HG03175 (cell line): ENCODE data around the gene DIAPH1.

ENCODE experiments used
- ATAC-seq: cut with Tn5 transposase; IDR thresholded peaks from one replicate; pipeline ENCODE4 v1.9.1; 2021; ENCODE audit warnings: mild to moderate bottlenecking, moderate library complexity; ENCODE audit not compliant: unreplicated experiment

DIAPH1 gene

GRCh38 chr5:141522301-141522700 lies 96.5 kb downstream of the DIAPH1 start:
- ATAC-seq = no peak

GRCh38 chr5:141521244-141521781 lies 97.5 kb downstream of the DIAPH1 start:
- no peak for ATAC-seq

DNA sequence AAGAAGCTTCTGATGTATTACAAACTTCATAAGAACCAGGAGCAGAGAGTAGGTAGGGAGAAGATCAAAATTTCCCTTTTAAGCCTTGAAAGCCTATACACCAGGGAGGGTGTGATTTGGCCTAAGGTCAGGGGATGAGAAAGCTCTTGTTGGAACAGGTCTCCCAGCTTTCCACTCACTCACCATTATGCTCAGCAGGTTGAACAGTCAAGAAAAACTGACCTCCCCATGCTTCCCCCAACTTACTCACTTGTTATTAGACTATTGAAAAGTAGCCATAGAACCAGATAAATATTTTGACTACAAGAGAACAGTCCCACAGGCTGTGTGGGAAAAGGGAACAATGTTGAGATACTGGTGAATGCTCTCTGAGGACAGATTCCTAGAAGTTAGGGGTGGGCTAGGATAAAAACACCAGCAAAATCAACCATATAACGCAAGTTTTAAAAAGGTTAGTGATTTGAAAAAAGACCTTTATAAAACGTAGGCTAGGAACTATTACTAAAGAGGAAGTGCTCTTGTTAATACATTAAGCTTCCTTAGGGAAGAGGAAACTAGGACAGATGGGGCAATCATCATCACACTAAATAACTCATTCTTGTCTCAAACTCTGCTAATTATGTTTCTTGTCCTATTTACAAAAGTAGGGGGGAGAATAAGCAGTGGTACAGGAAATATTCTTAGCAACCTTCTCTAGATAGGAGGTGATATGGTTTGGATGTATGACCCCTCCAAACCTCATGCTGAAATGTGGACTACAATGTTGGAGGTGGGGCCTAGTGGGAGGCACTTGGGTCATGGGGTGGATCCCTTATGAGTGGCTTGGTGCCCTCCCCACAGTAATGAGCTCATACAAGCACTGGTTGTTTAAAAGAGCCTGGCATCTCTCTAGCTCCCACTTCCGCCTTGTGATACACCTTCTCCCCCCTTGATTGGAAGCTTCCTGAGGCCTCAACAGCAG lies 98.9 kb downstream of the DIAPH1 start:
- no peak for ATAC-seq

DNA sequence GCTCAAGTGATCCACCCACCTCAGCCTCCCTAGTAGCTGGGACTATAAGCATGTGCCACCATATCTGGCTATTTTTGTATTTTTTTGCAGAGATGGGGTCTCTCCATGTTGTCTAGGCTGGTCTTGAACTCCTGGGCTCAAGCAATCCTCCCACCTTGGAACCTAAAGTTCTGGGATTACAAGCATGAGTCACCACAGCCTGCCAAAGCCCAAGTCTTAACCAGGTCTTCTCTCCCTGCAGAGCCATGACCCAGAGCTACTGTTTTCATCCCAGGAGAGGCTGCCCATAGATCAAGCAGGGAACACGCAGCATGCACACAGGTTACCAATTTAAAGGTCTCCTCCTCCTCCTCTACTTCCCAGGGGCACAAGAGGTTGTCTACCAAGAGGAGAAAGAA lies 100.2 kb downstream of the DIAPH1 start:
- ATAC-seq = no peak

GRCh38 chr5:141517880-141518617 lies 100.8 kb downstream of the DIAPH1 start:
- ATAC-seq = no peak

GRCh38 chr5:141517312-141517711 lies 101.5 kb downstream of the DIAPH1 start:
- ATAC-seq = no peak

DNA sequence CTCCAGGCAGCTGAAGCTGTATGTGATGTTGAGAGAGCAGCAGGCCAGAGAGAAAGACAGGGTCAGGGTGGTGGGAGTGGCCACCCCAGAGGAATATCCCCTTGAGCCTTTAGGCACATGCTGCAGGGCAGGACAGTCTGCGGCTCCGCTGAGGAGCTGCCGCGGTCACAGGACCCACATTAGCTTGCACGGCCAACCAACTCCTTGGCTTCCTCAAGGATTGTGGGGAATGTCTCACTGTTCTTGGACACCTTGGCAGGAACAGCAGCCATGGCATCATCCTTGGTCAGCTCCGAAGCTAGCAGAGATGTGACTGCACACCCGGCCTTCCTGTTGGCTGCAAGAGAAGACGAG lies 102.2 kb downstream of the DIAPH1 start:
- ATAC-seq = no peak

DNA sequence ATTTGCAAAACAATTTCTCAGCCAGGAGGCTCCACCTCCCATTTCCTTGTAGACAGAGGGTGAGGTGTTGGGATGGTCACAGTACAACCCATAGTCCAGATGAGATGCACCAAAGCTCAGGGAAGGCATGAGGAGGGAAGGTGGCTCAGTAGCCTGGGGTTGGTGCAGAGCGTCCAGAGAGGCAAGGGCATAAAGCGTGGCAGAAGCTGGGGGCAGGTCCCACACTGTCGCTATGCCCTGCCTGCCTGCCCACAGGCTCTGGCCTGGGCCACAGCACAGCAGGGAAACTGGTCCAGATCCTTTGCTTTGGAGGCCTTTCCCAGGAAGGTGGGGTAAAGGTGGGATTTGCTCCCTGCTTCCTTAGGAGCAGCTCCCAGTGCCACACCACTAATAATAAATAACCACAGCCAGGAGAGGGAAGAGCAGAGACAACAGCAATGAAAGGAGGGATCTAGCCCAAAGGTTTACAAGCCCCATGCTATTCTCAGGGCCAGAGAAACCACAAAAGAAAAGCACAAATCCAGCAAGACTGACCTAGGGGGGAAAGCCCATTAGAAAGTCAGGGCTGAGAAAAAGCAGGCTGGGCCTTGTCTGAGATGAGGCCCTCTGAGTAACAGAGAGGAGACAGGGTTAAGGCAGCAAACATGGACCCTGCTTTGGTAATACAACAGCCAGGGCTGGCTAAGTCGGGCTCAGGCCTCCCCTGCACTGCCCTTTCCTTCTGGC lies 102.7 kb downstream of the DIAPH1 start:
- ATAC-seq = no peak

DNA sequence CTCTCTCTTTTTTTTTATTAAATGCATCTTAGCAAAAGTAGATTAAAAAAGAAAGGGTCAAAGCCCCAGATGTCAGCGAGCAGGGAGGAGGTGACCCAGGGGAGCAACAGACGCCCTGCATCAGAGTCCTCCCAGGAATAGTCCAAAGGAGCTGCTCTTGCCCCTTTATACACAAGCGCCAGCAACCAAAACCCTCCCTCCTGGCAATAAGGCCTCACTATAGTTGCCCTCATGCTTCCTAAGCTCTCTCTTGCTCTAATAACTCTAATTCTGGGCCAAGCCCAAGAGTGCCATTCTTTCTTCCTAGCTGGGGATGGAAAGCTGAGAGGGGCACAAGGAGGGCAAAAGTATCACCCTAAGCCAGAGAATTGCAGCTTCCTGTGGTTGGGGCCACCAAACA lies 103.7 kb downstream of the DIAPH1 start:
- no peak for ATAC-seq

GRCh38 chr5:141514330-141515133 lies 104.3 kb downstream of the DIAPH1 start:
- ATAC-seq = peak; percentile 4

DNA sequence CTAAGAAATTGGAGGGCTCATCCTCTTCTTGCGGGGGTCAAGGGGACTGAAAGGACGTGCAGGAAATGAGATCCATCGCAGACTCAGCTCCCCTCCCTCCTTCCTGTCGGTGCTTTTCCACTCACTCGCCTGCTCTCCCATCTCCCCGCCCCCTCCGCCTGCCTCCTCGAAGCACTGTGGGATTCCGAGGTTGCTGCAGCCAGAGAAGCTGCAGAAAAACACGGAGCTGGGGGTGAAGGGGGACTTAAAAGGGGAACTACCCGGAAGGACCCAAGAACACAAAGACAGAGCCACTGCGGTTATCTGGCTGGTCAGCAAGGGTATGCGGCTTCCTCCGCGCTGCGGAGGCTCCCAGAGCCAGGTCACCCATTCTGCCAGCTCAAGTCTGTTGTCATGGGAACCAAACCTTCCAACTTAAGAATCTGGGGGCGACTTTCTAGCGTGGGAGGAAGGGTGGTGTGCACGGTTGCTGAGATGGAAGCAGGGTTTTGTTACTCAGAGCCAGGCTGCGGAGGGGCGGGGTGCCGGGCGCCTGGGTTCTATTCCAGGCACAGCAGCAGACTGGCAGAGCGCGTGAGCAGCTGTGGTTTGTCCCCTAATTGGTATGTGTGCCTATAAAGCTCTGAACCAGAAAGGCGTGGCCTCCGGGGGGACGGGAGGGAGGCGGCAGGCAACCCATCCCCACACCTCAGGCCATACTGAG lies 105.0 kb downstream of the DIAPH1 start:
- peak; percentile 36 for ATAC-seq

GRCh38 chr5:141512911-141513626 lies 105.7 kb downstream of the DIAPH1 start:
- ATAC-seq = no peak

- peak; percentile 34 for ATAC-seq
These were observed 106.3 kb downstream of the DIAPH1 start for GRCh38 chr5:141512390-141512910.

DNA sequence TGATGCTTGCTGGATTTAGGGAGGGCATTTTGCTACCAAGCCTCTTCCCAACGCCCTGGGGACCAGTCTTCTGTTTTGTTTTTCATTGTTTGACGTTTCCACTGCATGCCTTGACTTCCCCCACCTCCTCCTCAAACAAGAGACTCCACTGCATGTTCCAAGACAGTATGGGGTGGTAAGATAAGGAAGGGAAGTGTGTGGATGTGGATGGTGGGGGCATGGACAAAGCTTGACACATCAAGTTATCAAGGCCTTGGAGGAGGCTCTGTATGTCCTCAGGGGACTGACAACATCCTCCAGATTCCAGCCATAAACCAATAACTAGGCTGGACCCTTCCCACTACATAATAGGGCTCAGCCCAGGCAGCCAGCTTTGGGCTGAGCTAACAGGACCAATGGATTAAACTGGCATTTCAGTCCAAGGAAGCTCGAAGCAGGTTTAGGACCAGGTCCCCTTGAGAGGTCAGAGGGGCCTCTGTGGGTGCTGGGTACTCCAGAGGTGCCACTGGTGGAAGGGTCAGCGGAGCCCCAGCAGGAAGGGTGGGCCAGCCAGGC lies 107.0 kb downstream of the DIAPH1 start:
- ATAC-seq = no peak

DNA sequence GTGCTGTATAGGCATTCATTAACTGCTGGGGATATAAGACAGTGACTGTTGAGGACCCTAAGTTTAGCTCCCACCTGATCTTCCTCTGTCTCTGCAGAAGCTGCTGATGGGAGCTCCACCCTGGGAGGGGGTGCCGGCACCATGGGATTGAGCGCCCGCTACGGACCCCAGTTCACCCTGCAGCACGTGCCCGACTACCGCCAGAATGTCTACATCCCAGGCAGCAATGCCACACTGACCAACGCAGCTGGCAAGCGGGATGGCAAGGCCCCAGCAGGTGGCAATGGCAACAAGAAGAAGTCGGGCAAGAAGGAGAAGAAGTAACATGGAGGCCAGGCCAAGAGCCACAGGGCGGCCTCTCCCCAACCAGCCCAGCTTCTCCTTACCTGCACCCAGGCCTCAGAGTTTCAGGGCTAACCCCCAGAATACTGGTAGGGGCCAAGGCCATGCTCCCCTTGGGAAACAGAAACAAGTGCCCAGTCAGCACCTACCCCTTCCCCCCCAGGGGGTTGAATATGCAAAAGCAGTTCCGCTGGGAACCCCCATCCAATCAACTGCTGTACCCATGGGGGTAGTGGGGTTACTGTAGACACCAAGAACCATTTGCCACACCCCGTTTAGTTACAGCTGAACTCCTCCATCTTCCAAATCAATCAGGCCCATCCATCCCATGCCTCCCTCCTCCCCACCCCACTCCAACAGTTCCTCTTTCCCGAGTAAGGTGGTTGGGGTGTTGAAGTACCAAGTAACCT lies 107.8 kb downstream of the DIAPH1 start:
- peak; percentile 19 for ATAC-seq

DNA sequence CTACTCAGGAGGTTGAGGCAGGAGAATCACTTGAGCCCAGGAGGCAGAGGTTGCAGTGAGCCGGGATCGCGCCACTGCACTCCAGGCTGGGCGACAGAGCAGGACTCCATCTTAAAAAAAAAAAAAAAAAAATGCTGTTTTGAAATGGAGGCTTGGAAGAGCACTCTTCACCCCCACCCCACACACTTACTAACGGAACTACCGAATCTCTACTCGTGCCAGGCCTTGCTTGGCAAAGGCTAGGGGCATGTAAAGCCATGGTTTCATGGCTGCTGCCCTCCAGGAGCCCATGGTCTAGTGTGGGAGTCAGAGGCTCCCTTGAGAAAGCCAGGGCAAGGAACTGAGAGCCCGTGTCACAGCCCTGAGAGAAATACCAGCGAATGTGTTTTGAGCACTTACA lies 108.6 kb downstream of the DIAPH1 start:
- ATAC-seq = no peak

- ATAC-seq = no peak
These were observed 109.8 kb downstream of the DIAPH1 start for GRCh38 chr5:141508798-141509611.
